B cell (primary cell): ENCODE measurements around the gene PDXP. TPM values are rescaled to one million over a fixed set of nuclear protein-coding genes. Genes with fewer than 3 reads are reported as not detected.

Experiments
- ATAC-seq: fragments of 200-7000 bp; cut with Tn5 transposase; one replicate; pipeline ENCODE4 v1.10.0; 2021; ENCODE audit warnings: low read depth, mild to moderate bottlenecking, moderate number of reproducible peaks, moderate library complexity
- CTCF ChIA-PET: fragments of 350-600 bp; sonication (Branson Sonifier 250); formaldehyde crosslinking; loops from one replicate; lab custom pipeline; 2021; ENCODE audit warnings: antibody characterized with exemption, inconsistent platforms; lab: Charles Lee
- POLR2A ChIA-PET: fragments of 350-600 bp; sonication (Branson Sonifier 250); formaldehyde crosslinking; loops from one replicate; lab custom pipeline; 2021; ENCODE audit warnings: antibody characterized with exemption; lab: Charles Lee
- DNase-seq: peaks from one replicate; pipeline ENCODE4 v3.0.0; 2013
- H2AFZ ChIP-seq: 2 replicates; pipeline ENCODE4 v1.6.1; 2012; ENCODE audit warnings: mild to moderate bottlenecking, low read depth, low read length; ENCODE audit not compliant: insufficient read depth, poor library complexity, severe bottlenecking
- H3K27ac ChIP-seq, 2 donors: 1 replicate in 1 of 2; 2 replicates in 1 of 2; pipeline ENCODE4 v1.5.1; 2012 to 2013; ENCODE audit warnings: low read length in 2 of 2, mild to moderate bottlenecking in 2 of 2, moderate library complexity in 1 of 2
- H3K27me3 ChIP-seq, 4 experiments: fragments of 200-600 bp in 1 of 4; sonication (generic) in 1 of 4; replicated peaks in 1 of 4; 1 replicate in 2 of 4; 2 replicates in 2 of 4; pipeline versions ENCODE4 v1.6.1 to v1.7.0; 2013 to 2016; ENCODE audit warnings: low read length in 3 of 4, mild to moderate bottlenecking in 2 of 4, mixed read lengths in 1 of 4, moderate library complexity in 1 of 4; ENCODE audit not compliant: insufficient read depth in 4 of 4, control insufficient read depth in 3 of 4; ENCODE audit errors: control extremely low read depth in 1 of 4
- H3K36me3 ChIP-seq, 2 experiments: replicated peaks in 1 of 2; 1 replicate in 1 of 2; 2 replicates in 1 of 2; pipeline versions ENCODE4 v1.6.1 to v1.7.1; 2013; ENCODE audit warnings: low read length in 1 of 2; ENCODE audit not compliant: insufficient read depth in 2 of 2, control insufficient read depth in 1 of 2; ENCODE audit errors: control extremely low read depth in 1 of 2, extremely low read depth in 1 of 2
- H3K4me1 ChIP-seq, 2 donors: fragments of 200-600 bp in 1 of 2; sonication (generic) in 1 of 2; 1 replicate in 1 of 2; 2 replicates in 1 of 2; pipeline versions ENCODE4 v1.5.1 to v1.6.1; 2013 to 2017; ENCODE audit warnings: low read length in 2 of 2; ENCODE audit not compliant: control insufficient read depth in 2 of 2, insufficient read depth in 2 of 2
- H3K4me2 ChIP-seq: replicated peaks from 2 replicates; pipeline ENCODE3; 2012; ENCODE audit warnings: mild to moderate bottlenecking, low read depth, low read length; ENCODE audit not compliant: poor library complexity, severe bottlenecking
- H3K4me3 ChIP-seq, 5 experiments: fragments of 200-600 bp in 1 of 5; sonication (generic) in 1 of 5; 1 replicate in 3 of 5; 2 replicates in 2 of 5; pipeline versions ENCODE4 v1.5.1 to v1.7.0; 2011 to 2016; ENCODE audit warnings: low read length in 4 of 5, mild to moderate bottlenecking in 4 of 5, low read depth in 2 of 5, control low read depth in 1 of 5, moderate library complexity in 1 of 5; ENCODE audit not compliant: insufficient read depth in 1 of 5; ENCODE audit errors: control extremely low read depth in 1 of 5, extremely low read depth in 1 of 5
- H3K79me2 ChIP-seq: fragments of 200-600 bp; sonication (generic); one replicate; pipeline ENCODE4 v1.6.0; 2016; ENCODE audit warnings: low read length; ENCODE audit not compliant: control insufficient read depth, insufficient read depth
- H3K9ac ChIP-seq: fragments of 200-600 bp; sonication (generic); 2 replicates; pipeline ENCODE4 v1.6.1; 2017; ENCODE audit warnings: mild to moderate bottlenecking, low read length, moderate library complexity
- H3K9me3 ChIP-seq, 3 donors: one replicate each; pipeline versions ENCODE4 v1.6.1 to v1.7.1; 2013; ENCODE audit warnings: low read length in 2 of 3; ENCODE audit not compliant: control insufficient read depth in 2 of 3, insufficient read depth in 1 of 3; ENCODE audit errors: control extremely low read depth in 1 of 3
- H4K20me1 ChIP-seq: 2 replicates; pipeline ENCODE4 v1.6.0; 2012; ENCODE audit warnings: mild to moderate bottlenecking, low read length; ENCODE audit not compliant: insufficient read depth, control insufficient read depth, poor library complexity, severe bottlenecking
- H3K27ac Mint-ChIP-seq: one replicate; pipeline ENCODE4 v1.8.0; 2021; ENCODE audit warnings: mixed read lengths
- H3K27me3 Mint-ChIP-seq: one replicate; pipeline ENCODE4 v1.8.0; 2021; ENCODE audit warnings: mixed read lengths
- H3K4me1 Mint-ChIP-seq: one replicate; pipeline ENCODE4 v1.8.0; 2021; ENCODE audit warnings: mixed read lengths
- H3K4me3 Mint-ChIP-seq: one replicate; pipeline ENCODE4 v1.8.0; 2021; ENCODE audit warnings: mixed read lengths
- H3K9me3 Mint-ChIP-seq: one replicate; pipeline ENCODE4 v1.8.0; 2022; ENCODE audit warnings: mixed read lengths; ENCODE audit not compliant: insufficient read depth
- EZH2 ChIP-seq: IDR thresholded peaks from 2 replicates; pipeline ENCODE4 v1.6.1; 2012; ENCODE audit warnings: borderline replicate concordance, low read depth, mild to moderate bottlenecking, moderate library complexity, low read length; ENCODE audit not compliant: insufficient read depth, poor library complexity, severe bottlenecking
- WGBS: methylation state at CpG from one replicate; pipeline ENCODE4 v1.1.5; 2013; ENCODE audit warnings: missing lambda C conversion rate; ENCODE audit not compliant: insufficient coverage; 5-methylcytosine and 5-hydroxymethylcytosine counted together
- intact Hi-C: fragments of 100-400 bp; cut with micrococcal nuclease; formaldehyde crosslinking; loops from one replicate; pipeline ENCODE4 v1.10.0; 2022
- polyA plus RNA-seq: library from polyadenylated mRNA; depleted of rRNA; stranded (reverse); fragments of >200 nt; gene quantifications from 2 replicates; pipeline ENCODE4 v1.2.3, GENCODE V29; 2012
- total RNA-seq, 2 donors: library from RNA; stranded (reverse); fragments of 120-200 nt in 1 of 2; gene quantifications; 1 replicate in 1 of 2; 2 replicates in 1 of 2; pipeline versions ENCODE4 v1.2.3 to v1.2.4, GENCODE V29; 2013 to 2022
- TF ChIP-seq, protein P1 (sequence below): fragments of 200-600 bp; IDR thresholded peaks from one replicate; pipeline ENCODE4 v1.8.0; 2022; ENCODE audit warnings: antibody characterized with exemption, mild to moderate bottlenecking

The PDXP gene
- total and polyA plus RNA-seq, 2 donors (not counting 1 experiment from before 2014, with no cell fraction given), result 16.6 to 17.5 TPM

DNA sequence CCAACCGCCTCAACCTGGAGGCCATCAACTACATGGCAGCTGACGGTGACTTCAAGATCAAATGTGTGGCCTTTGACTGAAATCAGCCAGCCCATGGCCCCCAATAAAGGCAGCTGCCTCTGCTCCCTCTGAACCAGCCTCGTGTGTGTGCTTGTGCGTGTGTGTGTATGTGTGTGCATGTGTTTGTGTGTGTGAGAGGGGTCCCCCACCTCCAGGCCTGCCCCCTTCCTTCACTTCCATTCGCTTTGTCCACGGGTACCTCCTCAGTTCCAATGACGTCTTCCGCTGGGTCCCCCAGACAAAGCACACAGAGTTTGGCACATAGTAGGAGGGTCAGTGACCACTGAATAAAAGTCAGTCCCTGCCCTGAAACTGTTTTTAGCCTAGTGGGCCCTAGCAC, 21.1 kb downstream of the PDXP start:
- Mint-ChIP-seq H3K27ac (peak overlapping the region; percentile 27), H3K9me3 (no peaks in the 10 kb centered on the region), H3K4me1 (peaks cover 34% of the 10 kb centered on the region), H3K4me3 (peak overlapping the region; percentile 52), H3K27me3 (no peaks in the 10 kb centered on the region)
- Histone ChIP-seq H3K27me3 (no peaks in the 10 kb centered on the region), H3K4me3 (no peak overlapping the region), H3K4me1 (peaks cover 21 to 42% of the 10 kb centered on the region in 2 donors), H3K9me3 (no peaks in the 10 kb centered on the region), H3K36me3 (no peaks in the 10 kb centered on the region), H3K79me2 (peaks cover 25% of the 10 kb centered on the region), H2AFZ (no peak overlapping the region), H4K20me1 (no peaks in the 10 kb centered on the region), H3K4me2 (no peak overlapping the region), H3K27ac (no peak overlapping the region), H3K9ac (no peak overlapping the region)
- no peak for DNase-seq
- ChIA-PET CTCF (interaction anchor here (1.4 to 23.0 kb wide), 6 partner anchors 9 to 72 kb away, joined by 4 to 501 read pairs (median 126); partner anchors contain the start of genes GGA1, LGALS1, PDXP and SH3BP1), POLR2A (interaction anchor here (0.8 to 1.1 kb wide), 3 partner anchors 19 to 502 kb away, joined by 3 to 5 read pairs (median 4); partner anchors contain the start of gene PDXP)
- TF ChIP-seq, protein P1, sequence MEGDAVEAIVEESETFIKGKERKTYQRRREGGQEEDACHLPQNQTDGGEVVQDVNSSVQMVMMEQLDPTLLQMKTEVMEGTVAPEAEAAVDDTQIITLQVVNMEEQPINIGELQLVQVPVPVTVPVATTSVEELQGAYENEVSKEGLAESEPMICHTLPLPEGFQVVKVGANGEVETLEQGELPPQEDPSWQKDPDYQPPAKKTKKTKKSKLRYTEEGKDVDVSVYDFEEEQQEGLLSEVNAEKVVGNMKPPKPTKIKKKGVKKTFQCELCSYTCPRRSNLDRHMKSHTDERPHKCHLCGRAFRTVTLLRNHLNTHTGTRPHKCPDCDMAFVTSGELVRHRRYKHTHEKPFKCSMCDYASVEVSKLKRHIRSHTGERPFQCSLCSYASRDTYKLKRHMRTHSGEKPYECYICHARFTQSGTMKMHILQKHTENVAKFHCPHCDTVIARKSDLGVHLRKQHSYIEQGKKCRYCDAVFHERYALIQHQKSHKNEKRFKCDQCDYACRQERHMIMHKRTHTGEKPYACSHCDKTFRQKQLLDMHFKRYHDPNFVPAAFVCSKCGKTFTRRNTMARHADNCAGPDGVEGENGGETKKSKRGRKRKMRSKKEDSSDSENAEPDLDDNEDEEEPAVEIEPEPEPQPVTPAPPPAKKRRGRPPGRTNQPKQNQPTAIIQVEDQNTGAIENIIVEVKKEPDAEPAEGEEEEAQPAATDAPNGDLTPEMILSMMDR, result no peak
- TF ChIP-seq EZH2, result no peak
- 91% methylated on average over 4 of the region's 8 CpGs for WGBS
- ATAC-seq, result no peak
- intact Hi-C loops, result no loop called here

- no peaks in the 10 kb centered on the region for H4K20me1 ChIP-seq
- TF ChIP-seq, protein P1, result no peak
- no peak for TF ChIP-seq EZH2
- H3K9me3 Mint-ChIP-seq, result no peaks in the 10 kb centered on the region
- H3K79me2 ChIP-seq, result peaks cover 19% of the 10 kb centered on the region
- no peak overlapping the region for H3K9ac ChIP-seq
- H3K4me1 ChIP-seq, result peaks cover 15 to 39% of the 10 kb centered on the region in 2 donors
- CTCF ChIA-PET, result interaction anchor here (0.9 to 23.0 kb wide), 8 partner anchors 9 to 83 kb away, joined by 3 to 501 read pairs (median 38); partner anchors contain the start of genes GGA1, LGALS1, PDXP and SH3BP1
- H3K4me1 Mint-ChIP-seq, result peaks cover 31% of the 10 kb centered on the region
- no peaks in the 10 kb centered on the region for H3K9me3 ChIP-seq
- intact Hi-C loops, result no loop called here
- H3K36me3 ChIP-seq, result no peaks in the 10 kb centered on the region
- H3K4me3 Mint-ChIP-seq, result no peak overlapping the region
- no peak for DNase-seq
- POLR2A ChIA-PET, result interaction anchor here (0.7 to 2.2 kb wide), 6 partner anchors 14 to 502 kb away, joined by 3 to 13 read pairs (median 4); partner anchors contain the start of genes GGA1 and PDXP
- no peak overlapping the region for H3K4me3 ChIP-seq
- no peak overlapping the region for H3K27ac ChIP-seq
- no peaks in the 10 kb centered on the region for H3K27me3 Mint-ChIP-seq
- H3K27ac Mint-ChIP-seq, result peak overlapping the region; percentile 10
- WGBS, result 100% methylated on average over 3 of the region's 7 CpGs
- no peaks in the 10 kb centered on the region for H3K27me3 ChIP-seq
- no peak overlapping the region for H2AFZ ChIP-seq
- H3K4me2 ChIP-seq, result no peak overlapping the region
- no peak for ATAC-seq
Observed at GRCh38 chr22:37680191-37680851, 21.8 kb downstream of the PDXP start.
